Measurements from ENCODE around the gene DOHH. TPM values are rescaled to one million over a fixed set of nuclear protein-coding genes. Genes with fewer than 3 reads are reported as not detected.
A peak's percentile ranks its signal among the peaks of the same experiment; 100 is the strongest.

DOHH gene
- total RNA-seq, 1 donor from 2014 or later, result 13.6 TPM

DNA sequence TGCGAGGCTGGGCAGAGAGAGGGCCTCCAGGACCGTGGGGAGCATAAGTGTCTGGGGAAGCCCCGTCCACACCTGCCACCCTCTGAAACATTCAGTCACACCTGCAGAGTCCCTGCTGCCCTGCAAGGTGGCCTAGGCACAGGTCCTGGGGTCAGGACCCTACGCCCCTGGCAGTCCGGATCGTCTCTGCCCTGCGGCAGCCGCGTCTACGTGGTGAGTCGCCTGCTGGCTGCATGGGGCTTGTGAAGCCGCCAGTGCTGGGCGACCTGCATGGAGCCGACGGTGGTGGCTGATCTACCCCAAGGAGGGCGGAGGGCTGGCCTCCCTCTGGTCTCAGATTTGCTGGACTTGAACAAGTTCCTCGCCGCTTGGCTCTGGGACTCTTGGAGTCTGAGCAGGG is 18.7 kb upstream of the DOHH start:
- H3K4me1 Mint-ChIP-seq, result peaks cover 50% of the 10 kb centered on the region
- no peak overlapping the region for H3K27ac Mint-ChIP-seq
- DNase-seq (no peak), ATAC-seq (ENCODE audit: low read depth) (no peak)
- no peaks in the 10 kb centered on the region for H3K9me3 Mint-ChIP-seq
- TF ChIP-seq CTCF (IDR thresholded peaks at IDR 0.05), result no peak
- no peak overlapping the region for H3K4me3 Mint-ChIP-seq
- CTCF ChIA-PET, result no interaction called here
- POLR2A ChIA-PET, result interaction anchor here (0.6 kb wide), 1 partner anchor 331 kb away, joined by 3 read pairs; no protein-coding TSS in a partner anchor
- peaks cover 28% of the 10 kb centered on the region for H3K36me3 Mint-ChIP-seq (ENCODE audit: low read depth)
- intact Hi-C loops (cut with micrococcal nuclease), result no loop called here
- H3K27me3 Mint-ChIP-seq, result no peaks in the 10 kb centered on the region

- ATAC-seq (ENCODE audit: low read depth), result no peak
- Mint-ChIP-seq H3K27ac (peak overlapping the region; percentile 50), H3K4me1 (peaks cover 52% of the 10 kb centered on the region), H3K9me3 (no peaks in the 10 kb centered on the region), H3K36me3 (ENCODE audit: low read depth) (peaks cover 25% of the 10 kb centered on the region), H3K27me3 (no peaks in the 10 kb centered on the region), H3K4me3 (no peak overlapping the region)
- TF ChIP-seq CTCF (IDR thresholded peaks at IDR 0.05), result no peak
- ChIA-PET CTCF (no interaction called here), POLR2A (interaction anchor here (0.6 kb wide), 1 partner anchor 332 kb away, joined by 3 read pairs; no protein-coding TSS in a partner anchor)
- DNase-seq, result no peak
- intact Hi-C loops (cut with micrococcal nuclease), result no loop called here
Observed at GRCh38 chr19:3518659-3519058, 18.2 kb upstream of the DOHH start.

DNA sequence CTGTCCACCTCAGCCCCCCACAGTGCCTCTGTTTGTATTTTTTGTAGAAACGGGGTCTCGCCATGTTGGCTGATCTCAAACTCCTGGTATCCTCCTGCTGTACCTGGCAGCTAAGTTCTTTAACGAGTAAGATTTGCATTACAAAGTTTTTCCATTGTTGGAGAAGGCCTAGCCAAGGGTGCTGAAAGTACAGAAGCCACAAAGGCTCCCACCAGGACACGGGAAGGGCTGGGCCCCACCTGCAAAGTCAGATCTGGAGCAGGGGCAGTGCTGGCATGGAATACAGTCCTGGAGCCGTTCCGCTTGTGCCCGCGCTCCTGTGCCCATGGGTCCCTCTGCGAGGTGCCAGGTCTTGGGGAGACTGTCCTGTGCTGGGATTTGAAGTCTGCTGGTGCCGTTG is 17.8 kb upstream of the DOHH start:
- no peaks in the 10 kb centered on the region for H3K27me3 Mint-ChIP-seq
- CTCF ChIA-PET, result no interaction called here
- ATAC-seq (ENCODE audit: low read depth) (no peak), DNase-seq (no peak)
- H3K4me1 Mint-ChIP-seq, result peaks cover 53% of the 10 kb centered on the region
- peak overlapping the region; percentile 50 for H3K27ac Mint-ChIP-seq
- no peak overlapping the region for H3K4me3 Mint-ChIP-seq
- peaks cover 24% of the 10 kb centered on the region for H3K36me3 Mint-ChIP-seq (ENCODE audit: low read depth)
- H3K9me3 Mint-ChIP-seq, result no peaks in the 10 kb centered on the region
- intact Hi-C loops (cut with micrococcal nuclease), result no loop called here
- POLR2A ChIA-PET, result interaction anchor here (0.6 to 1.0 kb wide), 2 partner anchors 12 to 332 kb away, joined by 3 read pairs; partner anchors contain the start of gene FZR1
- no peak for TF ChIP-seq CTCF (IDR thresholded peaks at IDR 0.05)

- POLR2A ChIA-PET, result interaction anchor here (1.0 kb wide), 1 partner anchor 12 kb away, joined by 3 read pairs; the partner anchor contains the start of gene FZR1
- peaks cover 20% of the 10 kb centered on the region for H3K36me3 Mint-ChIP-seq (ENCODE audit: low read depth)
- no peak for DNase-seq
- H3K27me3 Mint-ChIP-seq, result no peaks in the 10 kb centered on the region
- no peak for ATAC-seq (ENCODE audit: low read depth)
- H3K9me3 Mint-ChIP-seq, result no peaks in the 10 kb centered on the region
- H3K27ac Mint-ChIP-seq, result no peak overlapping the region
- CTCF ChIA-PET, result no interaction called here
- peaks cover 53% of the 10 kb centered on the region for H3K4me1 Mint-ChIP-seq
- intact Hi-C loops (cut with micrococcal nuclease), result no loop called here
- no peak for TF ChIP-seq CTCF (IDR thresholded peaks at IDR 0.05)
- H3K4me3 Mint-ChIP-seq, result no peak overlapping the region
Observed at GRCh38 chr19:3517638-3518037, 17.2 kb upstream of the DOHH start.

GRCh38 chr19:3516675-3517207 is 16.3 kb upstream of the DOHH start:
- peak; percentile 86 for ATAC-seq (ENCODE audit: low read depth)
- ChIA-PET CTCF (no interaction called here), POLR2A (interaction anchor here (0.8 to 1.3 kb wide), 4 partner anchors 14 to 37 kb away, joined by 3 to 6 read pairs (median 4); partner anchors contain the start of gene DOHH)
- peaks cover 19% of the 10 kb centered on the region for H3K36me3 Mint-ChIP-seq (ENCODE audit: low read depth)
- DNase-seq, result no peak
- H3K4me1 Mint-ChIP-seq, result peaks cover 55% of the 10 kb centered on the region
- no peaks in the 10 kb centered on the region for H3K9me3 Mint-ChIP-seq
- no peaks in the 10 kb centered on the region for H3K27me3 Mint-ChIP-seq
- H3K4me3 Mint-ChIP-seq, result peak overlapping the region; percentile 2
- TF ChIP-seq CTCF (IDR thresholded peaks at IDR 0.05), result no peak
- peak overlapping the region; percentile 59 for H3K27ac Mint-ChIP-seq
- intact Hi-C loops (cut with micrococcal nuclease), result no loop called here
